ENCODE measurements around the gene SLC6A5.

SLC6A5 gene

GRCh38 chr11:20609727-20610707, 10.6 kb downstream of the SLC6A5 start:
- H3K4me3 ChIP-seq (ENCODE audit: low read depth, low read length) = peak overlapping the region; percentile 18; the same call in 1 of the 2 replicates
- peak; percentile 97 for TF ChIP-seq CTCF (IDR thresholded peaks at IDR 0.05; ENCODE audit: insufficient read depth, low read length, missing control alignments)
- CTCF ChIA-PET = interaction anchor here (0.6 to 5.9 kb wide), 27 partner anchors 9 to 512 kb away, joined by 3 to 67 read pairs (median 4); no protein-coding TSS in a partner anchor
- no peak for DNase-seq (ENCODE audit: low read depth, low spot score)
- POLR2A ChIA-PET = no interaction called here

- CTCF ChIA-PET = interaction anchor here (0.6 to 5.9 kb wide), 13 partner anchors 9 to 483 kb away, joined by 3 to 67 read pairs (median 6); no protein-coding TSS in a partner anchor
- TF ChIP-seq CTCF (IDR thresholded peaks at IDR 0.05; ENCODE audit: insufficient read depth, low read length, missing control alignments) = no peak
- no peak for DNase-seq (ENCODE audit: low read depth, low spot score)
- POLR2A ChIA-PET = no interaction called here
- no peak overlapping the region for H3K4me3 ChIP-seq (ENCODE audit: low read depth, low read length)
Measured at GRCh38 chr11:20610825-20611224, 11.4 kb downstream of the SLC6A5 start.

GRCh38 chr11:20611445-20611844, 12.0 kb downstream of the SLC6A5 start:
- DNase-seq (ENCODE audit: low read depth, low spot score) = no peak
- ChIA-PET POLR2A (no interaction called here), CTCF (interaction anchor here (0.5 to 5.9 kb wide), 7 partner anchors 10 to 483 kb away, joined by 3 to 67 read pairs (median 9); no protein-coding TSS in a partner anchor)
- TF ChIP-seq CTCF (IDR thresholded peaks at IDR 0.05; ENCODE audit: insufficient read depth, low read length, missing control alignments) = no peak
- no peak overlapping the region for H3K4me3 ChIP-seq (ENCODE audit: low read depth, low read length)

- ChIA-PET CTCF (interaction anchor here (0.5 to 5.9 kb wide), 4 partner anchors 214 to 484 kb away, joined by 3 to 67 read pairs (median 17); no protein-coding TSS in a partner anchor), POLR2A (no interaction called here)
- no peak overlapping the region for H3K4me3 ChIP-seq (ENCODE audit: low read depth, low read length)
- no peak for DNase-seq (ENCODE audit: low read depth, low spot score)
- TF ChIP-seq CTCF (IDR thresholded peaks at IDR 0.05; ENCODE audit: insufficient read depth, low read length, missing control alignments) = no peak
Measured at GRCh38 chr11:20611892-20612291, 12.5 kb downstream of the SLC6A5 start.

- H3K4me3 ChIP-seq (ENCODE audit: low read depth, low read length) = no peak overlapping the region
- POLR2A ChIA-PET = no interaction called here
- TF ChIP-seq CTCF (IDR thresholded peaks at IDR 0.05; ENCODE audit: insufficient read depth, low read length, missing control alignments) = no peak
- CTCF ChIA-PET = interaction anchor here (3.1 to 5.9 kb wide), 3 partner anchors 214 to 484 kb away, joined by 9 to 67 read pairs (median 25); no protein-coding TSS in a partner anchor
- DNase-seq (ENCODE audit: low read depth, low spot score) = no peak
Measured at GRCh38 chr11:20612416-20612815, 13.0 kb downstream of the SLC6A5 start.

- CTCF ChIA-PET = no interaction called here
- TF ChIP-seq CTCF (IDR thresholded peaks at IDR 0.05; ENCODE audit: insufficient read depth, low read length, missing control alignments) = no peak
- POLR2A ChIA-PET = no interaction called here
- DNase-seq (ENCODE audit: low read depth, low spot score) = no peak
- H3K4me3 ChIP-seq (ENCODE audit: low read depth, low read length) = no peak overlapping the region
Measured at GRCh38 chr11:20616920-20617319, 17.5 kb downstream of the SLC6A5 start.
